H9 (cell line): Measurements from ENCODE around the gene SMIM28. TPM values are rescaled to one million over a fixed set of nuclear protein-coding genes. Genes with fewer than 3 reads are reported as not detected.

Source experiments
- DNase-seq: peaks from one replicate; pipeline ENCODE4 v3.0.0-alpha.2; 2017
- H2AFZ ChIP-seq: one replicate; pipeline ENCODE4 v1.6.1; 2013; ENCODE audit warnings: mild to moderate bottlenecking, low read length, control low read depth, moderate library complexity
- H2AK5ac ChIP-seq: 2 replicates; pipeline ENCODE4 v1.6.1; 2013; ENCODE audit warnings: low read length, control low read depth, mixed read lengths; ENCODE audit not compliant: insufficient read length
- H2BK120ac ChIP-seq: one replicate; pipeline ENCODE4 v1.6.1; 2013; ENCODE audit warnings: low read depth, mild to moderate bottlenecking, low read length, control low read depth, inconsistent platforms; ENCODE audit not compliant: poor library complexity, severe bottlenecking
- H2BK12ac ChIP-seq: 2 replicates; pipeline ENCODE4 v1.6.1; 2013; ENCODE audit warnings: low read length, control low read depth, mixed read lengths, low read depth; ENCODE audit not compliant: insufficient read length
- H2BK15ac ChIP-seq: 2 replicates; pipeline ENCODE4 v1.6.1; 2013; ENCODE audit warnings: low read depth, low read length, control low read depth
- H2BK20ac ChIP-seq: one replicate; pipeline ENCODE4 v1.6.1; 2013; ENCODE audit warnings: low read depth, mild to moderate bottlenecking, low read length, control low read depth, inconsistent platforms; ENCODE audit not compliant: poor library complexity, severe bottlenecking
- H2BK5ac ChIP-seq: 2 replicates; pipeline ENCODE4 v1.6.1; 2013; ENCODE audit warnings: low read length, control low read depth, mixed read lengths; ENCODE audit not compliant: insufficient read length
- H3K14ac ChIP-seq: 2 replicates; pipeline ENCODE4 v1.6.1; 2013; ENCODE audit warnings: low read length, control low read depth; ENCODE audit not compliant: insufficient read depth
- H3K18ac ChIP-seq: 2 replicates; pipeline ENCODE4 v1.6.1; 2013; ENCODE audit warnings: low read depth, mild to moderate bottlenecking, mixed read lengths, low read length, control low read depth; ENCODE audit not compliant: insufficient read length
- H3K23ac ChIP-seq: 2 replicates; pipeline ENCODE4 v1.6.1; 2013; ENCODE audit warnings: low read length, control low read depth, mixed read lengths, low read depth; ENCODE audit not compliant: insufficient read length
- H3K23me2 ChIP-seq: 2 replicates; pipeline ENCODE4 v1.6.1; 2013; ENCODE audit warnings: low read depth, mild to moderate bottlenecking, mixed read lengths, low read length, control low read depth; ENCODE audit not compliant: insufficient read length, poor library complexity, severe bottlenecking
- H3K27ac ChIP-seq: 2 replicates; pipeline ENCODE4 v1.5.1; 2013; ENCODE audit warnings: low read length, control low read depth, mixed read lengths, low read depth; ENCODE audit not compliant: insufficient read length
- H3K27me3 ChIP-seq: 2 replicates; pipeline ENCODE4 v1.6.1; 2013; ENCODE audit warnings: low read length, control low read depth, inconsistent platforms; ENCODE audit not compliant: insufficient read depth
- H3K4ac ChIP-seq: 2 replicates; pipeline ENCODE4 v1.6.1; 2013; ENCODE audit warnings: low read depth, mild to moderate bottlenecking, control low read depth, inconsistent platforms, low read length, moderate library complexity
- H3K4me1 ChIP-seq: 2 replicates; pipeline ENCODE4 v1.6.1; 2013; ENCODE audit warnings: low read length, control low read depth, inconsistent platforms; ENCODE audit not compliant: insufficient read depth
- H3K4me2 ChIP-seq: 2 replicates; pipeline ENCODE4 v1.6.1; 2013; ENCODE audit warnings: low read length, control low read depth, mixed read lengths; ENCODE audit not compliant: insufficient read length, insufficient read depth
- H3K56ac ChIP-seq: 2 replicates; pipeline ENCODE4 v1.6.1; 2013; ENCODE audit warnings: low read depth, mild to moderate bottlenecking, mixed read lengths, low read length, control low read depth; ENCODE audit not compliant: insufficient read length
- H3K79me1 ChIP-seq: 2 replicates; pipeline ENCODE4 v1.6.1; 2013; ENCODE audit warnings: low read depth, mild to moderate bottlenecking, moderate library complexity, low read length, control low read depth, inconsistent platforms; ENCODE audit not compliant: insufficient read depth, poor library complexity, severe bottlenecking
- H3K79me2 ChIP-seq: 2 replicates; pipeline ENCODE4 v1.6.1; 2013; ENCODE audit warnings: low read length, control low read depth, inconsistent platforms; ENCODE audit not compliant: insufficient read depth
- H3K9ac ChIP-seq: 2 replicates; pipeline ENCODE4 v1.6.1; 2013; ENCODE audit warnings: low read length, control low read depth, mixed read lengths; ENCODE audit not compliant: insufficient read length; ENCODE audit errors: extremely low read depth
- H3K9me3 ChIP-seq: one replicate; pipeline ENCODE4 v1.6.1; 2013; ENCODE audit warnings: low read depth, low read length, inconsistent platforms; ENCODE audit not compliant: control insufficient read depth
- H3T11ph ChIP-seq: one replicate; pipeline ENCODE4 v1.6.1; 2013; ENCODE audit warnings: mild to moderate bottlenecking, low read length, control low read depth, inconsistent platforms
- H4K20me1 ChIP-seq: one replicate; pipeline ENCODE4 v1.6.1; 2013; ENCODE audit not compliant: control insufficient read depth, insufficient read length, insufficient read depth
- H4K5ac ChIP-seq: 2 replicates; pipeline ENCODE4 v1.6.1; 2013; ENCODE audit warnings: low read depth, mild to moderate bottlenecking, mixed read lengths, low read length, control low read depth; ENCODE audit not compliant: insufficient read length
- H4K8ac ChIP-seq: replicated peaks from 2 replicates; pipeline ENCODE4 v1.6.1; 2013; ENCODE audit warnings: low read length, control low read depth, mixed read lengths, low read depth; ENCODE audit not compliant: insufficient read length
- H4K91ac ChIP-seq: 2 replicates; pipeline ENCODE4 v1.6.1; 2013; ENCODE audit warnings: low read depth, mild to moderate bottlenecking, moderate library complexity, mixed read lengths, low read length, control low read depth; ENCODE audit not compliant: insufficient read length
- H3K27ac Mint-ChIP-seq, 3 experiments: 2 replicates in 2 of 3; 3 replicates in 1 of 3; pipeline ENCODE4 v1.8.0; 2020 to 2021; ENCODE audit warnings: mixed read lengths in 3 of 3, mild to moderate bottlenecking in 1 of 3, moderate library complexity in 1 of 3
- H3K27me3 Mint-ChIP-seq: 2 replicates; pipeline ENCODE4 v1.8.0; 2021; ENCODE audit warnings: low read depth, mild to moderate bottlenecking, moderate library complexity, mixed read lengths
- H3K36me3 Mint-ChIP-seq, 3 experiments: 2 replicates in 2 of 3; 3 replicates in 1 of 3; pipeline ENCODE4 v1.8.0; 2020 to 2021; ENCODE audit warnings: low read depth in 3 of 3, mixed read lengths in 3 of 3; ENCODE audit not compliant: insufficient read depth in 1 of 3
- H3K4me1 Mint-ChIP-seq, 2 experiments: 2 replicates each; pipeline ENCODE4 v1.8.0; 2020; ENCODE audit warnings: mixed read lengths in 2 of 2
- H3K4me3 Mint-ChIP-seq, 2 experiments: 2 replicates in 1 of 2; 3 replicates in 1 of 2; pipeline ENCODE4 v1.8.0; 2020 to 2021; ENCODE audit warnings: mild to moderate bottlenecking in 2 of 2, mixed read lengths in 2 of 2, moderate library complexity in 1 of 2
- H3K9me3 Mint-ChIP-seq, 2 experiments: 2 replicates in 1 of 2; 3 replicates in 1 of 2; pipeline ENCODE4 v1.8.0; 2020; ENCODE audit warnings: mild to moderate bottlenecking in 2 of 2, mixed read lengths in 2 of 2, moderate library complexity in 1 of 2
- WGBS: extraction: QIAGEN DNeasy Blood & Tissue Kit; methylation state at CpG from one replicate; pipeline ENCODE4 v1.1.7; 2013; ENCODE audit warnings: missing lambda C conversion rate, low lambda C conversion rate, mixed read lengths; ENCODE audit not compliant: insufficient read length; ENCODE audit errors: extremely low coverage; 5-methylcytosine and 5-hydroxymethylcytosine counted together
- total RNA-seq: library from RNA; stranded (reverse); gene quantifications from 2 replicates; pipeline ENCODE4 v1.2.1, GENCODE V29; 2021
- TF ChIP-seq, protein P1 (sequence below): fragments of 200-600 bp; sonication (generic); conservative IDR thresholded peaks from 3 replicates; pipeline ENCODE4 v1.8.0; 2021; ENCODE audit warnings: antibody characterized with exemption, mild to moderate bottlenecking

The SMIM28 gene
- total RNA-seq, 1 experiment from 2014 or later, result not detected

- no peaks in the 10 kb centered on the region for H4K20me1 ChIP-seq
- H3K23ac ChIP-seq, result no peak overlapping the region
- no peak overlapping the region for H2BK120ac ChIP-seq
- no peak overlapping the region for H4K5ac ChIP-seq
- H3K9me3 ChIP-seq, result no peaks in the 10 kb centered on the region
- H3K79me1 ChIP-seq, result no peaks in the 10 kb centered on the region
- Mint-ChIP-seq H3K4me3 (no peak overlapping the region), H3K36me3 (no peaks in the 10 kb centered on the region), H3K9me3 (no peaks in the 10 kb centered on the region), H3K27me3 (no peaks in the 10 kb centered on the region), H3K4me1 (peaks cover 15 to 30% of the 10 kb centered on the region in 2 experiments), H3K27ac (no peak overlapping the region)
- H3K23me2 ChIP-seq, result no peaks in the 10 kb centered on the region
- no peak overlapping the region for H3K27ac ChIP-seq
- H3K56ac ChIP-seq, result no peak overlapping the region
- H2BK5ac ChIP-seq, result no peak overlapping the region
- no peak overlapping the region for H3K4me2 ChIP-seq
- no peak overlapping the region for H2AK5ac ChIP-seq
- H2BK15ac ChIP-seq, result no peak overlapping the region
- H3T11ph ChIP-seq, result no peak overlapping the region
- no peak overlapping the region for H2BK20ac ChIP-seq
- no peak overlapping the region for H3K9ac ChIP-seq
- no peak overlapping the region for H4K8ac ChIP-seq
- no peak overlapping the region for H2AFZ ChIP-seq
- H3K79me2 ChIP-seq, result no peaks in the 10 kb centered on the region
- no CpG with 5 or more reads among the region's 3 CpGs for WGBS
- TF ChIP-seq, protein P1, sequence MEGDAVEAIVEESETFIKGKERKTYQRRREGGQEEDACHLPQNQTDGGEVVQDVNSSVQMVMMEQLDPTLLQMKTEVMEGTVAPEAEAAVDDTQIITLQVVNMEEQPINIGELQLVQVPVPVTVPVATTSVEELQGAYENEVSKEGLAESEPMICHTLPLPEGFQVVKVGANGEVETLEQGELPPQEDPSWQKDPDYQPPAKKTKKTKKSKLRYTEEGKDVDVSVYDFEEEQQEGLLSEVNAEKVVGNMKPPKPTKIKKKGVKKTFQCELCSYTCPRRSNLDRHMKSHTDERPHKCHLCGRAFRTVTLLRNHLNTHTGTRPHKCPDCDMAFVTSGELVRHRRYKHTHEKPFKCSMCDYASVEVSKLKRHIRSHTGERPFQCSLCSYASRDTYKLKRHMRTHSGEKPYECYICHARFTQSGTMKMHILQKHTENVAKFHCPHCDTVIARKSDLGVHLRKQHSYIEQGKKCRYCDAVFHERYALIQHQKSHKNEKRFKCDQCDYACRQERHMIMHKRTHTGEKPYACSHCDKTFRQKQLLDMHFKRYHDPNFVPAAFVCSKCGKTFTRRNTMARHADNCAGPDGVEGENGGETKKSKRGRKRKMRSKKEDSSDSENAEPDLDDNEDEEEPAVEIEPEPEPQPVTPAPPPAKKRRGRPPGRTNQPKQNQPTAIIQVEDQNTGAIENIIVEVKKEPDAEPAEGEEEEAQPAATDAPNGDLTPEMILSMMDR, result no peak
- no peak overlapping the region for H3K18ac ChIP-seq
- no peak for DNase-seq
- no peak overlapping the region for H3K14ac ChIP-seq
- H2BK12ac ChIP-seq, result no peak overlapping the region
- H3K4me1 ChIP-seq, result peaks cover 6% of the 10 kb centered on the region
- H4K91ac ChIP-seq, result no peak overlapping the region
- no peaks in the 10 kb centered on the region for H3K27me3 ChIP-seq
- no peak overlapping the region for H3K4ac ChIP-seq
These were observed 27.8 kb upstream of the SMIM28 start for GRCh38 chr6:138349891-138350290.
